Astrocyte of the spinal cord (primary cell): ENCODE results near the gene NPHP4.

Source experiments
- DNase-seq: peaks from one replicate; pipeline ENCODE4 v3.0.0; 2011; ENCODE audit warnings: low read depth, low spot score
- H3K4me3 ChIP-seq: 2 replicates; pipeline ENCODE4 v1.5.1; 2011; ENCODE audit warnings: low read depth, mild to moderate bottlenecking, low read length, moderate library complexity
- CTCF ChIP-seq: IDR thresholded peaks from 2 replicates; pipeline ENCODE4 v1.5.1; 2012; ENCODE audit warnings: low read depth, mild to moderate bottlenecking, low read length, inconsistent platforms
- in situ Hi-C: cut with HindIII; loops from 2 replicates; pipeline ENCODE4 v1.10.0; 2017; ENCODE audit warnings: low sequenced_read_pairs

NPHP4 gene

DNA sequence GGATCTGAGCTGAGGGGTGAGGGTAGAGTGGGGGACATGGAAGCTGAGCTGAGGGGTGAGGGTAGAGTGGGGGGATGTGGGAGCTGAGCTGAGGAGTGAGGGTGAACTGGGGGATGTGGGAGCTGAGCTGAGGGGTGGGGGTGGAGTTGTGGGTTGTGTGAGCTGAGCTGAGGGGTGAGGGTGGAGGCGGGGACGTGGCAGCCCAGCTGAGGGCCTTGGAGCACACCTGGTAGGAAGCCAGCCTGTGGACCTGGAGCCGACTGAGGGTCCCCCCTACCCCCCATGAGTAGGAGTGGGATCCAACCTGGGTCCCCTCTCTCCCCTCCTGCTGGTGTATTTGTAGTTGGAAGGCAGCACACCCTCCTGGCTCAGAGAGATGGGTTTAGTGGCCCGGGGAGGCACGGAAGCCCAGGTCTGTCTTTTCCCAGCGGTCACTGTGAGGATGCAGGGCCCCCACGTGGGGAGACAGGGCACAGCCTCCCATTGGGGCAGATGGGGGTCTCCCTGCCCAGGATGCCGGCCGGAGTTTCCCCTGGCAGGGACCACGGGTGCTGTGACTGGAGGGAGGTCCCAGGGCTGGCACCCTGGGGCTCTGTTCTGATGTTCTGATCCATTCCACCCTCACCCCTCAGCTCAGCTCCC, 13.2 kb upstream of the NPHP4 start:
- in situ Hi-C loops, result no loop called here
- no peak for DNase-seq
- TF ChIP-seq CTCF, result no peak
- no peak overlapping the region for H3K4me3 ChIP-seq

DNA sequence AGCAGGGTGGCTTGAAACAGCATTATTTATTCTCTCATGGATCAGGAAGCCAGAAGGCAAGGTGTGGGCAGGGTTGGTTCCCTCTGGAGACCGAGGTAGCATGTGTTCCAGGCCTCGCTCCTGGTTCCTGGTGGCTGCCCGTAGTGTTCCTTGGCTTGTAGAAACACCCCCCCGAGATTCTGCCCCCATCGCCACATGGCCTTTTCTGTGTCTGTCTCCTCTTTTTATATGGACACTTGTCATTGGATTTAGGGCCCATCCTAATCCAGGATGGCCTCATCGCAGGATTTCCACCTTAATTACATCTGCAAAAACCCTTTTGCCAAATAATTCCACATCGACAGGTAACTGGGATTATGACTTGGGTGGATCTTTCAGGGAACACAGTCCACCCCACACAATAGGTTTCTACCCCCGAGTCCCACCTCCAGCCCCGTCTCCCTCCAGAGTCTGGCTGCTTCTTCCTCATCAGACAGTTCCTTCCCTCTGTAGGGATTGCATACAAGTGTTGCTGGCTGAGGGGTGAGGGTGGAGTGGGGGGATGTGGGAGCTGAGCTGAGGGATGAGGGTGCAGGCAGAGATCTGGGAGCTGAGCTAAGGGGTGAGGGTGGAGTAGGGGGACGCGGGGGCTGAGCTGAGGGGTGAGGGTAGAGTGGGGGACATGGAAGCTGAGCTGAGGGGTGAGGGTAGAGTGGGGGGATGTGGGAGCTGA, 12.3 kb upstream of the NPHP4 start:
- H3K4me3 ChIP-seq, result no peak overlapping the region
- in situ Hi-C loops, result no loop called here
- DNase-seq, result no peak
- no peak for TF ChIP-seq CTCF

DNA sequence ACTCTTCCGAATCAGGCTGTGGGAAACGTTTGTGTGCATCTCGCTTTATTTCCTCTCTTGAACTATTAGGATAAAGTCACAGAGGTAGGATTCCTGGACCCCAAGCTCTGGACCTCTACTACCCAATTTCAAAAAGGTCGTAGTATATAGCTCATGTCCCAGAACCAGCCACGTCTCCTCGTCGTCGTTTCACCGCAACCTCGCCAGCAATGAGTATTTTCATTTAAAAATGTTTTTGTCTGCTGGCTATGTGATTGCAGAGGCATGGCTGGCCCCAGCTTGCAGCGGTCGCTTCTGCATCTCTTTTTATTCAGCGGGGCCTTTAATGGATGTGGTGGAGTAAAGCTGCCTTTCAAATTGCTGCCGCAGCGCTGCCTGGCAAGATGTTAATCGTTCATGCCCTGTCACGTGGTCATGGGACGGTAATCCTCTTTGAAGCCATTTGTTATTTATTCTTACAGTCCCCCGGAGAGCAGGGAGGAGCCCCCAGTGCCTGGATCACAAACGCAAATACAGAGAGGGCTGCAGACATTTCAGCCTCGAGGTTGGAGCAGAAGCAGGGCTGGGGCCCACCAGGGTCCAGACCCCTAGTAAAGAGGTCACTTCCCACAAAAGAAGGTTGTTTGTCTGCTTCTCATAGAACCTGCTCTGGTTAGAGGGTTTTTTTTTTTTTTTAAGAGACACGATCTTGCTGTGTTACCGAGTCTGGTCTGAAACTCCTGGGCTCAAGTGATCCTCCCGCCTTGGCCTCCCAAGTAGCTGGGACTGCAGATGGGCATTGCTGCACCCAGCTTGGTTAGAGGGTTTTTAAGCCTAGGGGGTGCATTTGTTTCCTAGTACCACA, 11.6 kb upstream of the NPHP4 start:
- no peak for TF ChIP-seq CTCF
- H3K4me3 ChIP-seq, result no peak overlapping the region
- in situ Hi-C loops, result no loop called here
- no peak for DNase-seq

DNA sequence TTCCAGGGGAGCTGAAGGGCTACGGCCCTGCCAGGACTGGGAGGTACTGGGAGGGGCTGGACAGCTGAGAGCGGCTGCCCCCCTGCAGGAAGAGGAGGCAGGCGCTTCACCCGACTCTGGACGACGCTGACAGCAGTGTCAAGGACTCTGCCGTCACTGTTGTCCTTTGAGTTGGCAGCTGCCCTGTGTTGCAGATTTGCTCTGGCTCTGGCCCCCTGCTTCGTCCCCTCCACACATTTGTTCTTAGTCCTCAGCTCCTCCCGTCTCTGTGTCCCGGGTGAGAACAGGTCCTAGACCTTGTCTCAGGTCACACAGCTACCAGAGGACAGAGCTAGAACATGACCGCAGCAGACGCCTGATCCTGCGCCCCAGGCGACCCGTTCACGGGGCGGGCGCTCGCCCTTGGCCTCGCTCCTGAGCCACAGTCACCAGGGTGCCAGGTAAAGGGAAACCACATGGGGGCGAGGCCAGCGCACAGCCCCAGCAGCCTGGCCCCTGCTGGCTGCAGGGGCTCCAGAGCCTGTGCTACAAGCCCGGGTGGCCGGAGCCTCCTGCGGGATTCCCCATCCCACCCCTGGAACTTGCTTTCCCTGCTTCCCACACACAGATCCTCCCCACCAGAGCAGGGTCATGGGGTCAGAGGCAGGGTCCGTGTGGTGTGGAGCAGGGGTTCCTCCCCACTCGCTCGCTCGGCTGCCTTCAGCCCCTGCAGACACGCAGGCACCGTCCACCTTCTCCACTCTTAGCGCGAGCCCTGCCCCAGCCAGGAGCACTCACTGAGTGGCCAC, 10.7 kb upstream of the NPHP4 start:
- no peak for TF ChIP-seq CTCF
- H3K4me3 ChIP-seq, result no peak overlapping the region
- no peak for DNase-seq
- in situ Hi-C loops, result no loop called here

GRCh38 chr1:6001992-6002576, 9.9 kb upstream of the NPHP4 start:
- in situ Hi-C loops, result no loop called here
- DNase-seq, result no peak
- TF ChIP-seq CTCF, result no peak
- H3K4me3 ChIP-seq, result no peak overlapping the region
